H1 (cell line): ENCODE measurements around the gene NUP205. TPM values are rescaled to one million over a fixed set of nuclear protein-coding genes. Genes with fewer than 3 reads are reported as not detected.

ENCODE experiments used
- CREB1 ChIP-seq: IDR thresholded peaks from 2 replicates; pipeline ENCODE4 v1.6.1; 2012; ENCODE audit warnings: inconsistent platforms
- POLR2A ChIP-seq, 2 experiments: IDR thresholded peaks; 1 replicate in 1 of 2; 2 replicates in 1 of 2; pipeline ENCODE4 v1.6.1; 2011; ENCODE audit warnings: low read depth in 2 of 2, low read length in 2 of 2, mild to moderate bottlenecking in 2 of 2; ENCODE audit errors: control extremely low read depth in 1 of 2
- TCF12 ChIP-seq: IDR thresholded peaks from 2 replicates; pipeline ENCODE4 v1.6.1; 2011; ENCODE audit warnings: low read depth, mild to moderate bottlenecking, low read length
- polyA plus RNA-seq, 7 experiments: library from polyadenylated mRNA; depleted of rRNA in 3 of 7; stranded (reverse) in 5 of 7; unstranded in 2 of 7; fragments of >200 nt in 5 of 7; fragments of 200-250 nt in 2 of 7; gene quantifications; 1 replicate in 5 of 7; 2 replicates in 1 of 7; 4 replicates in 1 of 7; pipeline versions ENCODE4 v1.2.1 to v1.2.3, GENCODE V29; 2011 to 2013; ENCODE audit warnings: missing spikeins in 2 of 7, mixed read lengths in 2 of 7
- total RNA-seq: library from RNA; stranded (reverse); fragmentation: NEBNext Ultra II Directional; extraction: Animal tissue kit (Norgen Biotek cat#: 25700); gene quantifications from 2 replicates; pipeline ENCODE4 v1.2.1, GENCODE V29; 2021
- TF ChIP-seq, protein P1 (sequence below): fragments of 300-600 bp; sonication (generic); IDR thresholded peaks from 2 replicates; pipeline ENCODE4 v1.7.1; 2012; ENCODE audit warnings: low read length, moderate library complexity, mild to moderate bottlenecking, inconsistent platforms; ENCODE audit not compliant: insufficient replicate concordance

NUP205 gene
- total and polyA plus RNA-seq, 2 of the 8 experiments (the other 6 are each of a cell fraction or from before 2014, with no cell fraction given) = 148 to 216 TPM

DNA sequence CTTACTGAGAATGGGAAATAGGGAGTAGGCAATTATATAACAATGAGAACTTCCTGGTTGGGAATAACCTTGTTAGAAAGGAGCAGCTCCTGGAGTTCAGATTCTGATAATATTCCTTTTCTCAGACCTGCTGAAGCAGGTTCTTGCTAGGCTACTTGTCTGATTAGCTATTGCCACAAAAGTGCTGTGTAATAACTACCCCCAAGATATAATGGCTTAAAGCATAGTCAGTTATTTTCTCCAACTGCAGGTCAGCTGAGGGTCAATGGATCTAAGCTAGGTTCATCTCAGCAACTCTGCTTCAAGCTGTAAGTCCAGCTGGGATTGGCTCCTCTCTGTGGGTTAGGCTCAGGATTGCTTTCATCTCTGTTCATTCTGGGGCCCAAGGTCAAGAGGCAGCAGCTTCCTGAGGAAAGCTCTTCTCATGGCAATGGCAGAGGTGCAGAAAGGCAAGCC, 38.5 kb upstream of the NUP205 start (continued):
- no peak for TF ChIP-seq POLR2A (IDR thresholded peaks at IDR 0.05; ENCODE audit: control extremely low read depth in 1 of 2, low read depth in 2 of 2, low read length in 2 of 2)
- TF ChIP-seq, protein P1, sequence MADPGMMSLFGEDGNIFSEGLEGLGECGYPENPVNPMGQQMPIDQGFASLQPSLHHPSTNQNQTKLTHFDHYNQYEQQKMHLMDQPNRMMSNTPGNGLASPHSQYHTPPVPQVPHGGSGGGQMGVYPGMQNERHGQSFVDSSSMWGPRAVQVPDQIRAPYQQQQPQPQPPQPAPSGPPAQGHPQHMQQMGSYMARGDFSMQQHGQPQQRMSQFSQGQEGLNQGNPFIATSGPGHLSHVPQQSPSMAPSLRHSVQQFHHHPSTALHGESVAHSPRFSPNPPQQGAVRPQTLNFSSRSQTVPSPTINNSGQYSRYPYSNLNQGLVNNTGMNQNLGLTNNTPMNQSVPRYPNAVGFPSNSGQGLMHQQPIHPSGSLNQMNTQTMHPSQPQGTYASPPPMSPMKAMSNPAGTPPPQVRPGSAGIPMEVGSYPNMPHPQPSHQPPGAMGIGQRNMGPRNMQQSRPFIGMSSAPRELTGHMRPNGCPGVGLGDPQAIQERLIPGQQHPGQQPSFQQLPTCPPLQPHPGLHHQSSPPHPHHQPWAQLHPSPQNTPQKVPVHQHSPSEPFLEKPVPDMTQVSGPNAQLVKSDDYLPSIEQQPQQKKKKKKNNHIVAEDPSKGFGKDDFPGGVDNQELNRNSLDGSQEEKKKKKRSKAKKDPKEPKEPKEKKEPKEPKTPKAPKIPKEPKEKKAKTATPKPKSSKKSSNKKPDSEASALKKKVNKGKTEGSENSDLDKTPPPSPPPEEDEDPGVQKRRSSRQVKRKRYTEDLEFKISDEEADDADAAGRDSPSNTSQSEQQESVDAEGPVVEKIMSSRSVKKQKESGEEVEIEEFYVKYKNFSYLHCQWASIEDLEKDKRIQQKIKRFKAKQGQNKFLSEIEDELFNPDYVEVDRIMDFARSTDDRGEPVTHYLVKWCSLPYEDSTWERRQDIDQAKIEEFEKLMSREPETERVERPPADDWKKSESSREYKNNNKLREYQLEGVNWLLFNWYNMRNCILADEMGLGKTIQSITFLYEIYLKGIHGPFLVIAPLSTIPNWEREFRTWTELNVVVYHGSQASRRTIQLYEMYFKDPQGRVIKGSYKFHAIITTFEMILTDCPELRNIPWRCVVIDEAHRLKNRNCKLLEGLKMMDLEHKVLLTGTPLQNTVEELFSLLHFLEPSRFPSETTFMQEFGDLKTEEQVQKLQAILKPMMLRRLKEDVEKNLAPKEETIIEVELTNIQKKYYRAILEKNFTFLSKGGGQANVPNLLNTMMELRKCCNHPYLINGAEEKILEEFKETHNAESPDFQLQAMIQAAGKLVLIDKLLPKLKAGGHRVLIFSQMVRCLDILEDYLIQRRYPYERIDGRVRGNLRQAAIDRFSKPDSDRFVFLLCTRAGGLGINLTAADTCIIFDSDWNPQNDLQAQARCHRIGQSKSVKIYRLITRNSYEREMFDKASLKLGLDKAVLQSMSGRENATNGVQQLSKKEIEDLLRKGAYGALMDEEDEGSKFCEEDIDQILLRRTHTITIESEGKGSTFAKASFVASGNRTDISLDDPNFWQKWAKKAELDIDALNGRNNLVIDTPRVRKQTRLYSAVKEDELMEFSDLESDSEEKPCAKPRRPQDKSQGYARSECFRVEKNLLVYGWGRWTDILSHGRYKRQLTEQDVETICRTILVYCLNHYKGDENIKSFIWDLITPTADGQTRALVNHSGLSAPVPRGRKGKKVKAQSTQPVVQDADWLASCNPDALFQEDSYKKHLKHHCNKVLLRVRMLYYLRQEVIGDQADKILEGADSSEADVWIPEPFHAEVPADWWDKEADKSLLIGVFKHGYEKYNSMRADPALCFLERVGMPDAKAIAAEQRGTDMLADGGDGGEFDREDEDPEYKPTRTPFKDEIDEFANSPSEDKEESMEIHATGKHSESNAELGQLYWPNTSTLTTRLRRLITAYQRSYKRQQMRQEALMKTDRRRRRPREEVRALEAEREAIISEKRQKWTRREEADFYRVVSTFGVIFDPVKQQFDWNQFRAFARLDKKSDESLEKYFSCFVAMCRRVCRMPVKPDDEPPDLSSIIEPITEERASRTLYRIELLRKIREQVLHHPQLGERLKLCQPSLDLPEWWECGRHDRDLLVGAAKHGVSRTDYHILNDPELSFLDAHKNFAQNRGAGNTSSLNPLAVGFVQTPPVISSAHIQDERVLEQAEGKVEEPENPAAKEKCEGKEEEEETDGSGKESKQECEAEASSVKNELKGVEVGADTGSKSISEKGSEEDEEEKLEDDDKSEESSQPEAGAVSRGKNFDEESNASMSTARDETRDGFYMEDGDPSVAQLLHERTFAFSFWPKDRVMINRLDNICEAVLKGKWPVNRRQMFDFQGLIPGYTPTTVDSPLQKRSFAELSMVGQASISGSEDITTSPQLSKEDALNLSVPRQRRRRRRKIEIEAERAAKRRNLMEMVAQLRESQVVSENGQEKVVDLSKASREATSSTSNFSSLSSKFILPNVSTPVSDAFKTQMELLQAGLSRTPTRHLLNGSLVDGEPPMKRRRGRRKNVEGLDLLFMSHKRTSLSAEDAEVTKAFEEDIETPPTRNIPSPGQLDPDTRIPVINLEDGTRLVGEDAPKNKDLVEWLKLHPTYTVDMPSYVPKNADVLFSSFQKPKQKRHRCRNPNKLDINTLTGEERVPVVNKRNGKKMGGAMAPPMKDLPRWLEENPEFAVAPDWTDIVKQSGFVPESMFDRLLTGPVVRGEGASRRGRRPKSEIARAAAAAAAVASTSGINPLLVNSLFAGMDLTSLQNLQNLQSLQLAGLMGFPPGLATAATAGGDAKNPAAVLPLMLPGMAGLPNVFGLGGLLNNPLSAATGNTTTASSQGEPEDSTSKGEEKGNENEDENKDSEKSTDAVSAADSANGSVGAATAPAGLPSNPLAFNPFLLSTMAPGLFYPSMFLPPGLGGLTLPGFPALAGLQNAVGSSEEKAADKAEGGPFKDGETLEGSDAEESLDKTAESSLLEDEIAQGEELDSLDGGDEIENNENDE = no peak
- TF ChIP-seq TCF12 = no peak
- no peak for TF ChIP-seq CREB1
